ENCODE results near the gene TLK1. TPM values are rescaled to one million over a fixed set of nuclear protein-coding genes. Genes with fewer than 3 reads are reported as not detected.
A peak's percentile ranks its signal among the peaks of the same experiment; 100 is the strongest.

Gene TLK1
- total RNA-seq, 1 experiment from 2014 or later = 17.4 TPM

DNA sequence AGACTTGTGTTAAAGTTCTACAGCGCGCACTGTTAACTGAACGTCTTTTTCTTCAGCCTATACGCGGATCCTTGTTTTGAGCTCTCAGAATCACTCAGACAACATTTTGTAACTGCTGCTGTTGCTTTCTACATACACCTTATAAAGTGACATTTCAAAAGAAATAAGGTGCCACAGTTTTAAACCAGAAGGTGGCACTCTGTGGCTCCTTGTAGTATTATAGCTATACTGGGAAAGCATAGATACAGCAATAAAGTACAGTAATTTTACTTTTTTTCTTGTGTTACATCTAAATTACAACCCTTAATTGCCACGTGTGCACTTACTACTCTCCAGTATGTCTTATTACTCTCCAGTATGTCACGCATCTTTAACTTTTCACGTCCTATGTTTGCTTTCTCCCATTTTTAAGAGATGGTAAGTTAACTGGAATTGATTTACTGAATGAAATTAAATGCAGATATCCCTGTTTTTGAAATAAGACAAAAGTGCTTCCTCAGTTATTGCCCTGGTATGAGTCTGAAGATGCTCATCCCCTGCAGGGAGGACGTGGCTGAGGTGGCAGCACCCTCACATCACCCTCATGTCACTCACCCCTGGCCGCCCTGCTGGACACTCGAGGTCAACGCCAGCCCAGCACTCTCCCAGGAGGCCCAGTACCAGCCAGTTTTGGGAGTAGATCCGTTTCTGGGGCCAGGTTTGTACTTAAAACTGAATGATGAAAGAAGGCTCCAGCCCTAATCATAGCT, 193.9 kb downstream of the TLK1 start:
- peak; percentile 23 for DNase-seq (ENCODE audit: low spot score)

DNA sequence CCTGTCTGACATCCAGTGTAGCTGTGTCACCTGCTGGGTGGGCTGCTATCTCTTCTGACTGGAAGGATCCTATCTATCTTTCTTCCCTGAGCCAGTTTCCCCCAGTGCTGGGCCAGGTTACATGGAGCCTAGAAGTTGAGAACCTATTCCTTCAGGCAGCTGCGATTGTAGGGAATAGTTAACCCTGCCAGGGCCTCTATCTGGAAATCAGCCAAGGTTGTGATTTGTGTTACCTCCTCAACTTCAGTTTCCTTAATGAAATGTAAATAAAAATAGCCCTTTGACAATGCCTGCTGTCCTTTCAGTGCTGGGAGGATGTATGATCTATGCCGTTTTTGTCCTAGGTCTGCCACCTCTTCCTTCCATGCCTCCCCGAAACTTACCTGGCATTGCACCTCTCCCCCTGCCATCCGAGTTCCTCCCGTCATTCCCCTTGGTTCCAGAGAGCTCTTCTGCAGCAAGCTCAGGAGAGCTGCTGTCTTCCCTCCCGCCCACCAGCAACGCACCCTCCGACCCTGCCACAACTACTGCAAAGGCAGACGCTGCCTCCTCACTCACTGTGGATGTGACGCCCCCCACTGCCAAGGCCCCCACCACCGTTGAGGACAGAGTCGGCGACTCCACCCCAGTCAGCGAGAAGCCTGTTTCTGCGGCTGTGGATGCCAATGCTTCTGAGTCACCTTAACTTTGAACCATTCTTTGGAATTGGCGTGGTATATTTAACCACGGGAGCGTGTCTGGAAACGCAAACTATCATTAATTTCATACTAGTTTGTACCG, 195.1 kb downstream of the TLK1 start:
- DNase-seq (ENCODE audit: low spot score) = peak; percentile 68

DNA sequence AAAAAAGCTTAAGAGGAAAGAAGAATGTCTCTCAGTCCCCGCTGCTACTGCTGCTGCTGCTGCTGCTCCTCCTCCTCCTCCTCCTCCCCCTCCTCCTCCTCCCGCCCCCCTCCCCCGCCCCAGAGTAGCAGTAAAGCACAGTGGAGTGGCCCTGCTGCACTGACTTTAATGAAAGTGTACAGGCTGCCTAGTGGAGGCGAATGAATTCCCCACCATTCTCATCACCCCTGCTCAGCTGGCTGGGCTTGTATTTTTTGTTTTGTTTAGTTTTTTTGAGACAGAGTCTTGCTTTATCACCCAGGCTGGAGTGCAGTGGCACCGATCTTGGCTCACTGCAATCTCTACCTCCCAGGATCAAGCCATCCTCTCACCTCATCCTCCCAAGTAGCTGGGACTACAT, 197.3 kb downstream of the TLK1 start:
- no peak for DNase-seq (ENCODE audit: low spot score)

DNA sequence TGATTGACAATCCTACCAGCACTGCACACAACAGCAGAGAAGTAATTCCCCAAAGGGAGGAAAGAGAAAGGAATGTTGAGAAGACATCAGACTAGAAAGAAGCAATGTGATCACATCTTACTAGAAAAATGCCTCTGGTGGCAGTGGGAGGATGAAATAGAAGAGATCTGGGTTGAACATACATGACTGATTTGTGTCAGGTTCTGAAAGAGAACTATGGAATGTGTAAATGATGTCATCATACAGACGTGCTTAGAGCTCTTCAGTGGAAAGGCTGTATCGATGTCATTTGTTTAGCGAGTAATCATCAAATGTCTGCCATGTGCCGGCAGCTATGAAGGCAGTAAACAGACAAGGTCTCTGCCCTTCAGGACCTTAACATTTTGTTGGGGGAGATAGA, 206.8 kb downstream of the TLK1 start:
- DNase-seq (ENCODE audit: low spot score) = no peak

DNA sequence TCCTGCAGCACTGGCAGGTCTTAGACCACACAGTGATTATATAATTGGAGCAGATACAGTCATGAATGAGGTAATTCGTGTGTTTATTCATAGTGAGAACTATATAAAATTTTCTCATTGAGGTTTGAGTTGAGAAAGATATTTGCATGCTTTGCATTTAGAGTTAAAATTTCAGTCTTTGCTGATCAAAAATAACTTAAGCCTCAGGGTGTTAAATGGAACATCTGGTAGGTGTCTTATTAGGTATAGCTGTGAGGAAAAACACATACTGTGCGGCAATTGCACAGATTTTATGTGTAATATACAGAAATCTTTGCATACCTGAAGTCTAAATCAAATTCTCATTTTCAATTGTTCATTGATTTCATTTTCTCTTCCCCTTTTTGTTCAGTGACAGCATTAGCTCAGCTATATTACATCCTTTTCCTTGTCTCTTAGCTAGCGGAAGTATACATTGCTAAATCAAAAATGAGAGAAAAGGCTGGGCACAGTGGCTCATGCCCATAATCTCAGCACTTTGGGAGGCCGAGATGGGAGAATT, 210.4 kb downstream of the TLK1 start:
- no peak for DNase-seq (ENCODE audit: low spot score)

DNA sequence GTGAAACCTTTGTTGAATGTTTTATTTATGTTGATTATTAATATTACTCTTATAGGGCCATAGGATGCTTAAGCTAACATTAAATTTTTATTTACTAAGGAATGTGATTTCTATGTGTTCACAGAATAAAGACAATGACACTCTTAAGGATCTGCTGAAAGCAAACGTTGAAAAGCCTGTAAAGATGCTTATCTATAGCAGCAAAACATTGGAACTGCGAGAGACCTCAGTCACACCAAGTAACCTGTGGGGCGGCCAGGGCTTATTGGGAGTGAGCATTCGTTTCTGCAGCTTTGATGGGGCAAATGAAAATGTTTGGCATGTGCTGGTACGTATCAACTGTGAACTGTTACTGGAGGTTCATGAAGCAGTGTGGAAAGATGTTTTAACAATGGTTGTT, 211.3 kb downstream of the TLK1 start:
- no peak for DNase-seq (ENCODE audit: low spot score)

DNA sequence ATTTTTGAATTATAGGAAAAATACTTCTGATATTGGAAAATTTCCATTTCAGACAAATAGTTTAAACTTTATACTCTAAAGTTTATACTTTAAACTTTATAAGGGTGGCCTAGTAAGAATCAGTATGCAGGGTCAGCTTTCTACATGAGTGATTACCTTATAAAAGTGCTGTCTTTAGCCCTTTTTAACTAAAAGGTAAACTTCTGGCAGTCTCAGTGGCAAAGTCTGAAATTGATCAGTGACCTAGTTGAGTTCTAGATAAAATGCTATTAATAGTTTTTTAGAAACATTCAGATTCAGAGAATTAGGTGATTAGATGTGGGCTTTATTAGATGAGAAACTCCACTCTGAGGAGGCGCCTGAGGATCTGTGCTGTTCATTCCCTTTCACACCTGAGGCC, 216.1 kb downstream of the TLK1 start:
- no peak for DNase-seq (ENCODE audit: low spot score)

DNA sequence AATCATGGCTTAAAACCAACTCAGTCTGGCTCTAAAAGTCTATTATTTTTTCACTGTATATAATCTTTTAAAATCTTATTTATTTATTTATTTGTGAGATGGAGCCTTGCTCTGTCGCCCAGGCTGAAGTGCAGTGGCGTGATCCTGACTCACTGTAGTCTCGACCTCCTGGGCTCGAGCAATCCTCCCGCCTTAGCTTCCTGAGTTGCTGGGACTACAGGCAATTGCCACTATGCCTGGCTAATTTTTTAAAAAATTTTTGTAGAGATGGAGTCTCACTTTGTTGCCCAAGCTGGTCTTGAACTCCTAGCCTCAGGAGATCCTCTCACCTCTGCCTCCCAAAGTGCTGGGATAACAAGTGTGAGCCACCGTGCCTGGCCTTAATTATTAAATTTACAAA, 217.1 kb downstream of the TLK1 start:
- DNase-seq (ENCODE audit: low spot score) = no peak

DNA sequence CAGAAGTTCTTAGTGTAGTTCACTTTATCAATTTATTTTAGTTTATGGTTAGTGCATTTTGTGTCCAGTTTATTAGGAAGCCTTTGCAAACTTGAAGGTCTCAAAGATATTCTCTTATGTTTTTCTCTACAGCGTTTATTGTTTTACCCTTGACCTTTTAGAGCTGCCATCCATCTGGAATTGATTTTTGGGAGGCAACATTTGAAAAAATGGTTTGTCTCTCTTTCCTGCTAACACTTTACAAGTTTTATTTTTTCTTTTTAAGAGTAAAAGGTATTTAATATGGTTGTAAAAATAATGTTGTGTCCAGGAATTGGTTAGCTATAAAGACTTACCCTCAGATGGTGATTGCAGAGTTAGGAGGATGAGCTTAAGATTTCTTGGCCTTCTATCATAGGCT, 217.7 kb downstream of the TLK1 start:
- DNase-seq (ENCODE audit: low spot score) = no peak

DNA sequence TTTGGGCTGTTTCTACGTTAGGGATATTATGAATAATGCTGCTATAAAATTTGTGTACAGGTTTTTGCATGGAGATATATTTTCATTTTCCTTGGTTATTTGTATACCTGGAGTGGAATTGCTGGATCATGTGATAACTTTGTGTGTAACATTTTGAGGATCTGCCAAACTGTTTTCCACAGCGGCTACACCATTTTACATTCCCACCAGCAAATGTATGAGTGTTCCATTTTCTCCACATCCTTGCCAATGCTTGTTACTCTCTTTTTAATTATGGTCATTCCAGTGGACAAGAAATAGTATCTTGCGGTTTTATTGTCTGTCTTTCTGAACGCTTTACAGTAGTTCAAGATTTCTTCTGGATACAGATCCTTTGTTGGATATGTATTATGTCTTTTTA, 218.1 kb downstream of the TLK1 start:
- DNase-seq (ENCODE audit: low spot score) = no peak

Other genes starting within 250 kb of the TLK1 start
- 68.0 and 83.0 TPM in 2 replicates for gene GORASP2, start 231.6 kb downstream of the TLK1 start, total RNA-seq (2014; rRNA removed; shearing (Covaris generic))

All from A172 (cell line).